ENCODE results near the gene CASTOR2.
"Not testable (repeated sequence)": the region's sequence is repeated elsewhere in the genome, so short reads cannot be mapped to it uniquely, and the experiment has no call there.

The CASTOR2 gene

GRCh38 chr7:74996361-74996760, 31.9 kb downstream of the CASTOR2 start:
- not testable (repeated sequence) for DNase-seq

- not testable (repeated sequence) for DNase-seq
Observed at GRCh38 chr7:74997811-74998210, 33.3 kb downstream of the CASTOR2 start.

- not testable (repeated sequence) for DNase-seq
Observed at GRCh38 chr7:75001356-75001755, 36.9 kb downstream of the CASTOR2 start.

GRCh38 chr7:75010036-75010435, 45.5 kb downstream of the CASTOR2 start:
- DNase-seq, result no peak

GRCh38 chr7:75017832-75018231, 53.3 kb downstream of the CASTOR2 start:
- no peak for DNase-seq

GRCh38 chr7:75018570-75019364, 54.3 kb downstream of the CASTOR2 start:
- no peak for DNase-seq

GRCh38 chr7:75019800-75020199, 55.3 kb downstream of the CASTOR2 start:
- no peak for DNase-seq

GRCh38 chr7:75024922-75025321, 60.4 kb downstream of the CASTOR2 start:
- DNase-seq, result no peak

GRCh38 chr7:75028299-75028698, 63.8 kb downstream of the CASTOR2 start:
- no peak for DNase-seq

- no peak for DNase-seq
Observed at GRCh38 chr7:75033064-75033463, 68.6 kb downstream of the CASTOR2 start.

- DNase-seq, result no peak
Observed at GRCh38 chr7:75033826-75034225, 69.3 kb downstream of the CASTOR2 start.

- no peak for DNase-seq
Observed at GRCh38 chr7:75038508-75038907, 74.0 kb downstream of the CASTOR2 start.

- no peak for DNase-seq
Observed at GRCh38 chr7:75039166-75039565, 74.7 kb downstream of the CASTOR2 start.

GRCh38 chr7:75039709-75040108, 75.2 kb downstream of the CASTOR2 start:
- DNase-seq, result no peak

GRCh38 chr7:75040512-75040911, 76.0 kb downstream of the CASTOR2 start:
- DNase-seq, result no peak

- DNase-seq, result no peak
Observed at GRCh38 chr7:75042286-75042685, 77.8 kb downstream of the CASTOR2 start.

GRCh38 chr7:75042831-75043703, 78.6 kb downstream of the CASTOR2 start:
- no peak for DNase-seq

- DNase-seq, result no peak
Observed at GRCh38 chr7:75045881-75046280, 81.4 kb downstream of the CASTOR2 start.

GRCh38 chr7:75048435-75049379, 84.2 kb downstream of the CASTOR2 start:
- DNase-seq, result no peak

- no peak for DNase-seq
Observed at GRCh38 chr7:75049817-75050216, 85.3 kb downstream of the CASTOR2 start.

GRCh38 chr7:75050501-75050900, 86.0 kb downstream of the CASTOR2 start:
- no peak for DNase-seq

GRCh38 chr7:75054744-75055143, 90.2 kb downstream of the CASTOR2 start:
- DNase-seq, result no peak

GRCh38 chr7:75055155-75055554, 90.7 kb downstream of the CASTOR2 start:
- DNase-seq, result no peak

Measured in bone marrow (tissue), 2 donors.